DOHH2 (cell line): ENCODE results near the gene MST1.
"Not testable (repeated sequence)": the region's sequence is repeated elsewhere in the genome, so short reads cannot be mapped to it uniquely, and the experiment has no call there.

ENCODE experiments used
- H3F3A ChIP-seq: fragments of 200-600 bp; sonication (generic), shearing (Covaris generic); 2 replicates; pipeline ENCODE4 v1.6.0; 2016; ENCODE audit warnings: antibody characterized with exemption, mild to moderate bottlenecking; ENCODE audit not compliant: control insufficient read depth, insufficient read depth
- H3K27ac ChIP-seq: fragments of 200-600 bp; sonication (generic); 2 replicates; pipeline ENCODE4 v1.5.1; 2014; ENCODE audit warnings: low read depth, mild to moderate bottlenecking, low read length, moderate library complexity
- H3K27me3 ChIP-seq: fragments of 200-600 bp; sonication (generic); 2 replicates; pipeline ENCODE4 v1.6.1; 2014; ENCODE audit warnings: mild to moderate bottlenecking, low read length, mixed read lengths; ENCODE audit not compliant: control insufficient read depth
- H3K36me3 ChIP-seq: fragments of 200-600 bp; sonication (generic); 2 replicates; pipeline ENCODE4 v1.6.1; 2014; ENCODE audit warnings: mild to moderate bottlenecking, low read length, moderate library complexity, mixed read lengths; ENCODE audit not compliant: control insufficient read depth
- H3K4me1 ChIP-seq: fragments of 200-600 bp; sonication (generic); 2 replicates; pipeline ENCODE4 v1.6.1; 2014; ENCODE audit warnings: mild to moderate bottlenecking, low read length, mixed read lengths; ENCODE audit not compliant: control insufficient read depth
- H3K4me2 ChIP-seq: fragments of 200-600 bp; sonication (generic); 2 replicates; pipeline ENCODE4 v1.6.0; 2014; ENCODE audit warnings: mild to moderate bottlenecking, low read length, moderate library complexity
- H3K4me3 ChIP-seq: fragments of 200-600 bp; sonication (generic); 2 replicates; pipeline ENCODE4 v1.5.1; 2014; ENCODE audit warnings: mild to moderate bottlenecking, low read length, mixed read lengths
- H3K79me2 ChIP-seq: fragments of 200-600 bp; sonication (generic); 2 replicates; pipeline ENCODE4 v1.6.1; 2014; ENCODE audit warnings: mild to moderate bottlenecking, low read length, mixed read lengths; ENCODE audit not compliant: control insufficient read depth
- H3K9me2 ChIP-seq: fragments of 200-600 bp; sonication (generic); replicated peaks from 2 replicates; pipeline ENCODE4 v1.6.1; 2014; ENCODE audit warnings: mild to moderate bottlenecking, low read length, mixed read lengths; ENCODE audit not compliant: control insufficient read depth
- H3K9me3 ChIP-seq: fragments of 200-600 bp; sonication (generic); 2 replicates; pipeline ENCODE4 v1.6.1; 2014; ENCODE audit warnings: antibody characterized with exemption, low read length, mixed read lengths; ENCODE audit not compliant: control insufficient read depth, insufficient read depth
- H4K20me1 ChIP-seq: fragments of 200-600 bp; sonication (generic); 2 replicates; pipeline ENCODE4 v1.6.0; 2014; ENCODE audit warnings: low read depth, mild to moderate bottlenecking, antibody characterized with exemption, low read length, moderate library complexity; ENCODE audit not compliant: control insufficient read depth, insufficient read depth
- EZH2phosphoT487 ChIP-seq: fragments of 200-600 bp; sonication (generic); IDR thresholded peaks from 2 replicates; pipeline ENCODE4 v1.6.1; 2017; ENCODE audit warnings: borderline replicate concordance, mild to moderate bottlenecking, antibody characterized with exemption, low read length, moderate library complexity, mixed read lengths
- TF ChIP-seq, protein P1 (sequence below): fragments of 200-600 bp; sonication (generic); IDR thresholded peaks from one replicate; pipeline ENCODE4 v1.5.1; 2014; ENCODE audit warnings: antibody characterized with exemption, mild to moderate bottlenecking, low read depth, low read length; ENCODE audit not compliant: poor library complexity, severe bottlenecking

Gene MST1

DNA sequence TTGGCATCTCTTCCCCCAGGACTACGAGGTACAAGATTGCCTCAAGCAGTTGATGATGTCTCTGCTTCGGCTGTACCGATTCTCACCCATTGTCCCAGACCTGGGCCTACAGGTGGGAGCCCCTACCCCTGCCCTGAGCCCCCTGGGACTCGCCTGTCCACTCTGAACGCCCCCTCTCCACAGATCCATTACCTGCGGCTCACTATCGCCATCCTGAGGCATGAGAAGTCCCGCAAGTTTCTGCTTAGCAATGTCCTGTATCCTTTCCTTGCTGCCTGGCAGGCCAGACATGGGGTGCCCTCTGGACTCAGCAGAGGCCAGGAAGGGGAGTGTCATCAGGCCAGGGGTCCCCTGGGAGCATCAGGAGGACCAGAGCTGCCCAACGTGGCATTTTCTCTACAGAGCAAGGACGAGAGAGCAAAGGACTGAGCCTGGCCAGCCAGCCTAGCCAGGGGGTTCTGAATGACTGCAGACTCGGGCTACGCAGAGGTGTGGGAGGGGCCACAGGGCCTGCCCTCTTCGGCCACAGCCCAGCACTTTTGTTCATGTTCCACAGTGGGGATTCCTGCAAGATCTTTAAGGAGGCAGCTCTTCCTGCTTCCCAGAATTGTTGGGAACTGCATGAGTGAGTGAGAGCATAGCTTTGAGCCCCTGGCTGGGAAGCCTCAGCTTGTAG is 11.3 kb upstream of the MST1 start:
- Histone ChIP-seq H3K4me3 (no peak overlapping the region), H3K27ac (no peak overlapping the region), H3F3A (no peaks in the 10 kb centered on the region), H3K36me3 (peaks cover 24% of the 10 kb centered on the region), H3K4me2 (no peak overlapping the region), H3K4me1 (no peaks in the 10 kb centered on the region), H3K79me2 (no peaks in the 10 kb centered on the region), H3K9me2 (no peaks in the 10 kb centered on the region), H3K27me3 (no peaks in the 10 kb centered on the region), H3K9me3 (no peaks in the 10 kb centered on the region), H4K20me1 (no peaks in the 10 kb centered on the region)
- no peak for TF ChIP-seq EZH2phosphoT487
- TF ChIP-seq, protein P1, sequence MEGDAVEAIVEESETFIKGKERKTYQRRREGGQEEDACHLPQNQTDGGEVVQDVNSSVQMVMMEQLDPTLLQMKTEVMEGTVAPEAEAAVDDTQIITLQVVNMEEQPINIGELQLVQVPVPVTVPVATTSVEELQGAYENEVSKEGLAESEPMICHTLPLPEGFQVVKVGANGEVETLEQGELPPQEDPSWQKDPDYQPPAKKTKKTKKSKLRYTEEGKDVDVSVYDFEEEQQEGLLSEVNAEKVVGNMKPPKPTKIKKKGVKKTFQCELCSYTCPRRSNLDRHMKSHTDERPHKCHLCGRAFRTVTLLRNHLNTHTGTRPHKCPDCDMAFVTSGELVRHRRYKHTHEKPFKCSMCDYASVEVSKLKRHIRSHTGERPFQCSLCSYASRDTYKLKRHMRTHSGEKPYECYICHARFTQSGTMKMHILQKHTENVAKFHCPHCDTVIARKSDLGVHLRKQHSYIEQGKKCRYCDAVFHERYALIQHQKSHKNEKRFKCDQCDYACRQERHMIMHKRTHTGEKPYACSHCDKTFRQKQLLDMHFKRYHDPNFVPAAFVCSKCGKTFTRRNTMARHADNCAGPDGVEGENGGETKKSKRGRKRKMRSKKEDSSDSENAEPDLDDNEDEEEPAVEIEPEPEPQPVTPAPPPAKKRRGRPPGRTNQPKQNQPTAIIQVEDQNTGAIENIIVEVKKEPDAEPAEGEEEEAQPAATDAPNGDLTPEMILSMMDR: peak; percentile 44

DNA sequence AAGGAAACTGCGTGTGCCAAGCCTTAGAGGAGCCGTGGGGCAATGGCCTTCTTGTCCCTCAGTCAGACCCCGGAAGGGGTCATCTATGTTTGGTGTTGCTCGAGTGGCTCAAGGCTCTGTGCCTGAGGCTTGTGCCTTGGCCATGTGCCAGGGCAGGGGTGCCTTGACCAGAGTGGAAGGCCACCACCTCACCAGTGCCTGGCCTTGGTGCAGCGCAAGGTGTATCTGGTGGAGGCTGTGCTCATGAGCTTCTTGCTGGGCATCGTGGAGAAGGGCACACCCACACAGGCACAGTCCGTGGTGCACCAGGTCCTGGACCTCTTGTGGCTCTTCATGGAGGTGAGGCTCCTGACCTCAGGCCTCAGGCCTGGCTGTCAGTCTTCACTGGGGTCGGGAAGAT is 10.7 kb upstream of the MST1 start:
- no peaks in the 10 kb centered on the region for H3K79me2 ChIP-seq
- no peak overlapping the region for H3K27ac ChIP-seq
- H3K9me2 ChIP-seq: no peaks in the 10 kb centered on the region
- no peaks in the 10 kb centered on the region for H3K4me1 ChIP-seq
- H3K4me2 ChIP-seq: no peak overlapping the region
- no peaks in the 10 kb centered on the region for H4K20me1 ChIP-seq
- TF ChIP-seq, protein P1: no peak
- no peak for TF ChIP-seq EZH2phosphoT487
- no peak overlapping the region for H3K4me3 ChIP-seq
- no peaks in the 10 kb centered on the region for H3K9me3 ChIP-seq
- H3F3A ChIP-seq: no peaks in the 10 kb centered on the region
- no peaks in the 10 kb centered on the region for H3K27me3 ChIP-seq
- peaks cover 19% of the 10 kb centered on the region for H3K36me3 ChIP-seq

DNA sequence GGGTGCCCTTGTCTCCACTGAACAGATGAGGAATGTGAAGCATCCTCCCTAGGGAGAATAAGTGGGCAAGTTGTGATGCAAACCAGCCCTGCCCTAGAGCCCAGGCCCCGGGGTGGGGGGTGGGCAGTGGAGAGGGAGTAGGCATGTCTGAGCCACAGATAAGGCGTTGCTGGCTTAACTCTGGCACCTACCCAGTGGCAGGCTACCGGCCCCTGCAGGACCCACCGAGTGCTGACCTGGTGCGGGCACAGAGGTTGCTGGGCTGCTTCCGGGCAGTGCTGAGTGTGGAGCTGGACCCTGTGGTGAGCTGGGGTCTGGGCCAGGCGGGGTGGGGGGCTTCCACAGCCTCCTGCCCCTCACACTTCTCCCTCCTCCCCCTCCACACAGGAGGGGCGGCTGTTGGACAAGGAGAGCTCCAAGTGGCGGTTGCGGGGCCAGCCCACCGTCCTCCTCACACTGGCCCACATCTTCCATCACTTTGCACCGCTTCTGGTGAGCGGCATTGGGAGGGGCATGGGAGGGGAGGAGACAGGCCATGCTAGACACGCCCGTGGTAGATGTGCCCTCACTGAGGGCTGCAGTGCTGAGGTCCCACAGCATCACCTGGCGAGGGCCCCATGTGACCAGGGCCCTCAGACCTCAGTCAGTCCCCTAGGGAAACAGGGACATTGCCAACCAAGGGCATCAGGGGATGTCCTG is 10.2 kb upstream of the MST1 start:
- no peaks in the 10 kb centered on the region for H3K9me2 ChIP-seq
- no peak overlapping the region for H3K27ac ChIP-seq
- no peaks in the 10 kb centered on the region for H3F3A ChIP-seq
- no peak overlapping the region for H3K4me3 ChIP-seq
- H3K27me3 ChIP-seq: no peaks in the 10 kb centered on the region
- H4K20me1 ChIP-seq: no peaks in the 10 kb centered on the region
- H3K4me1 ChIP-seq: no peaks in the 10 kb centered on the region
- H3K4me2 ChIP-seq: no peak overlapping the region
- TF ChIP-seq EZH2phosphoT487: no peak
- TF ChIP-seq, protein P1: no peak
- H3K9me3 ChIP-seq: no peaks in the 10 kb centered on the region
- peaks cover 19% of the 10 kb centered on the region for H3K36me3 ChIP-seq
- no peaks in the 10 kb centered on the region for H3K79me2 ChIP-seq

DNA sequence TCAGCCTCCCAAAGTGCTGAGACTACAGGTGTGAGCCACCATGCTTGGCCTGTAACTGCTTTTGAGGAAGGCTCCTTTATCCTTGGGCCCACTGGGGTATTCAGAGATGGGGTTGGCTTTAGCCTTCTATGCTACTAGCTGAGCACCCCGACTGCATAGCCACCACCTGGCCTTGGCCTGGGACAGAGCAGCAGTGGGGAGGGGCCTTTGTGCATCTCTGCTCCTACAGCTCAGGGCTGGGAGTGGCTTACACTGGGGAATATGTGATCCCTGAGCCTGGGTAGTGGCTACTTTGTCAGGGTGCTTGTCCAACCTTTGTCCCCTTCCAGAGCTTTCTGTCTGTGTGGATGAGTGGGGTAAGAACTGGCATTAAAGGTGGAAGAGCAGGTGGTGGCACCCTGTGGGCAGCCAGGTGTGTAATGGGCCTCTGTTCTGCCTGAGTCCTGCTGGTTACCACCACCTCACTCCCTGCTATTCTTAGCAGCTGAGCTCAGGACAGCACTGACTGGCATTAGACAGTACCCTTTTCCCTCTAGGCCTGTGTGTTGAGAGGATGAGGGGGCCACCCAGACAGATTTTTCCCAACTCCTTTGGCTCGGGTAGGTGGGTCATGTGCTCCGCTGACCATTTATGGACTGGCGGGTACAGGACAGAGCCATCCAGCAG is 6.2 kb upstream of the MST1 start:
- H3K9me2 ChIP-seq, H3F3A ChIP-seq, H3K27ac ChIP-seq, H3K4me3 ChIP-seq, H3K4me2 ChIP-seq, H3K4me1 ChIP-seq, H4K20me1 ChIP-seq, H3K27me3 ChIP-seq, H3K36me3 ChIP-seq, H3K9me3 ChIP-seq: not testable (repeated sequence)
- H3K79me2 ChIP-seq: peaks cover 14% of the 10 kb centered on the region

DNA sequence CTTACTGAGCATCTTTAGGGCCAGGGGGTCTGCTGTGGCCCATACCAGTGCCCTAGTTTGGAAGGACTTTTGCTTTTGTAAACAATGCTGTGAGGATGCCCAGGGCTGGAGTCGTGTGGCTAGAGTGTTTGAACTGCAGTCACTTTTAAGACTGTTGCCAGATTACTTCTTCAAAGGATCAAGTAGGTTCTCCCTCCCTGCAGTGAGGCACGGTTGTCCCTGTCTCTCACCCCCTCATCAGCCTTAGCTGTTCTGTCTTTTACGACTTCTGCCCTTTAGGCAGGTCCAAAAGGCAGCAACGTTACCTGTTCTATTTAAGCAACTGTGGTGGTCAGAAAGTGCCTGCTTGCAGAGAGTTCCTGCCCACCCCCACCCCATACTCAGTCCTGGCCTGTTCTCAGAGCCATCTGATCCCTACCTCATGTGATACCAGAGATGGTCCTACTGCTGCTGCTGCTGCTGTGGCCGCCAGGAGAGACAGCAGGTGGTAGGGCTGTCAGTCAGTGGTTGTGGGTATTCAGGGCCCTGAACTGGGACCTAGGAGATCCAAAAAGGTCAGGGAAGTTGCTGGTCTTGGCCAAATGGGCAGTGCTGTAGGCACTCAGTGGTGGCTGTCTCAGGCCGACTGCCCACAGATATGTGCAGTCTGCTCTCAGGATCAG is 5.3 kb upstream of the MST1 start:
- H3K27me3 ChIP-seq, H3K4me3 ChIP-seq, H4K20me1 ChIP-seq, H3F3A ChIP-seq, H3K4me2 ChIP-seq, H3K4me1 ChIP-seq, H3K9me2 ChIP-seq, H3K9me3 ChIP-seq, H3K36me3 ChIP-seq, H3K27ac ChIP-seq: not testable (repeated sequence)
- peaks cover 24% of the 10 kb centered on the region for H3K79me2 ChIP-seq
